Astrocyte (in vitro differentiated cells and primary cell): ENCODE measurements around the gene ABHD17A. TPM values are rescaled to one million over a fixed set of nuclear protein-coding genes. Genes with fewer than 3 reads are reported as not detected.

Experiments used
- DNase-seq: peaks from one replicate; pipeline ENCODE4 v3.0.0-alpha.2; 2010; ENCODE audit warnings: low read depth
- FAIRE-seq: peaks from 2 replicates; lab custom pipeline; 2011; peaks lifted over from hg19 to GRCh38; lab: Jason Lieb, UNC
- H2AFZ ChIP-seq: 2 replicates; pipeline ENCODE4 v1.6.0; 2012; ENCODE audit warnings: low read depth, low read length, inconsistent platforms
- H3K27ac ChIP-seq: 2 replicates; pipeline ENCODE4 v1.5.1; 2011; ENCODE audit warnings: low read depth, low read length, inconsistent platforms
- H3K27me3 ChIP-seq: 2 replicates; pipeline ENCODE4 v1.6.0; 2011; ENCODE audit warnings: low read length, inconsistent platforms; ENCODE audit not compliant: insufficient read depth
- H3K36me3 ChIP-seq: 2 replicates; pipeline ENCODE4 v1.5.1; 2011; ENCODE audit warnings: low read length, inconsistent platforms; ENCODE audit not compliant: insufficient read depth
- H3K4me1 ChIP-seq: 2 replicates; pipeline ENCODE4 v1.5.1; 2011; ENCODE audit warnings: low read length, inconsistent platforms; ENCODE audit not compliant: insufficient read depth
- H3K4me2 ChIP-seq: 2 replicates; pipeline ENCODE4 v1.6.0; 2012; ENCODE audit warnings: low read length, inconsistent platforms
- H3K4me3 ChIP-seq: 2 replicates; pipeline ENCODE4 v1.5.1; 2011; ENCODE audit warnings: low read depth, mild to moderate bottlenecking, low read length, inconsistent platforms; ENCODE audit not compliant: insufficient read depth
- H3K79me2 ChIP-seq: 2 replicates; pipeline ENCODE4 v1.6.0; 2012; ENCODE audit warnings: mild to moderate bottlenecking, low read length, inconsistent platforms; ENCODE audit not compliant: insufficient read depth
- H3K9ac ChIP-seq: 2 replicates; pipeline ENCODE4 v1.6.0; 2012; ENCODE audit warnings: mild to moderate bottlenecking, low read length, inconsistent platforms
- H3K9me3 ChIP-seq: 2 replicates; pipeline ENCODE4 v1.5.1; 2012; ENCODE audit warnings: low read depth, mild to moderate bottlenecking, low read length, inconsistent platforms; ENCODE audit not compliant: insufficient read depth
- H4K20me1 ChIP-seq: 2 replicates; pipeline ENCODE4 v1.6.0; 2012; ENCODE audit warnings: low read length, inconsistent platforms; ENCODE audit not compliant: insufficient read depth
- H3K27ac Mint-ChIP-seq: one replicate; pipeline ENCODE4 v1.8.0; 2021; ENCODE audit warnings: mild to moderate bottlenecking, mixed read lengths; ENCODE audit not compliant: unreplicated experiment
- H3K27me3 Mint-ChIP-seq: one replicate; pipeline ENCODE4 v1.8.0; 2021; ENCODE audit warnings: low read depth, mixed read lengths; ENCODE audit not compliant: unreplicated experiment
- H3K36me3 Mint-ChIP-seq: one replicate; pipeline ENCODE4 v1.8.0; 2021; ENCODE audit warnings: low read depth, mixed read lengths; ENCODE audit not compliant: unreplicated experiment
- H3K4me1 Mint-ChIP-seq: one replicate; pipeline ENCODE4 v1.8.0; 2021; ENCODE audit warnings: low read depth, mixed read lengths; ENCODE audit not compliant: unreplicated experiment
- H3K4me3 Mint-ChIP-seq: one replicate; pipeline ENCODE4 v1.8.0; 2021; ENCODE audit warnings: mild to moderate bottlenecking, moderate library complexity, mixed read lengths; ENCODE audit not compliant: unreplicated experiment
- H3K9me3 Mint-ChIP-seq: one replicate; pipeline ENCODE4 v1.8.0; 2021; ENCODE audit warnings: mild to moderate bottlenecking, mixed read lengths; ENCODE audit not compliant: unreplicated experiment
- EZH2 ChIP-seq: IDR thresholded peaks from 2 replicates; pipeline ENCODE4 v1.6.1; 2012; ENCODE audit warnings: mild to moderate bottlenecking, low read length, inconsistent platforms; ENCODE audit not compliant: insufficient read depth
- total RNA-seq: library from RNA; stranded (reverse); gene quantifications from 2 replicates; pipeline ENCODE4 v1.2.1, GENCODE V29; 2021
- TF ChIP-seq, protein P1 (sequence below): IDR thresholded peaks from 2 replicates; pipeline ENCODE4 v1.5.1; 2011; ENCODE audit warnings: low read depth, mild to moderate bottlenecking, inconsistent platforms, low read length, moderate library complexity; ENCODE audit not compliant: insufficient read depth

The ABHD17A gene
- total RNA-seq, 1 donor from 2014 or later = 56.7 TPM

DNA sequence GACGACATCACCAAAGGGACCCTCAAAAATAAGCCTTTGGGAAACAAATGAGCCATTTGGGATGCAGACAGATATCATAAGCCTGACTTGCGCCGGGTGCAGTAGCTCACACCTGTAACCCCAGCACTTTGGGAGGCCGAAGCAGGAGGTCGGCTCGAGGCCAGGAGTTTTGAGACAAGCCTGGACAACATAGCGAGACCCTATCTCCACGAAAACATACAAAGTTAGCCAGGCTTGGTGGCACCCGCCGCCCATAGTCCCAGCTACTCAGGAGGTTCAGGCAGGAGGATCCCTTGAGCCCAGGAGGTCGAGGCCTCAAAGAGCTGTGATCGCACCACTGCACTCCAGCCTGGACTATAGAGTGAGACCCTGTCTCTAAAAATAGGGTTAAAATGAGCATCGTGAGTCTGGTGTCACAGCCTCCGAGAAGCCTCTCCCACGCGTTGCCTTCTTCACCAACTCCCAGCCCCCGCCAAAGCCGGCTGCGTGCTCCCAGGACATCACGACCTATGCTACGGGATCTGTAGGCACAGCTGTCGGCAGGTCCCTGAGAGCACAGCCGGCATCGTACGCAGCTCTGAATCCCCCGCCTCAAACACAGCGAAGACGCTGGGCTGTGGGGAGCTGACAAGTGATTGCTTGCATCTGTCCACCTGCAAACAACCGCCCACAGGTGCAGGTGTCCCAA, 38.6 kb downstream of the ABHD17A start:
- H3K4me3 Mint-ChIP-seq = peak overlapping the region; percentile 95
- Histone ChIP-seq H3K9ac (peak overlapping the region; percentile 99), H3K4me2 (peak overlapping the region; percentile 96), H3K27ac (peak overlapping the region; percentile 100), H3K36me3 (no peaks in the 10 kb centered on the region), H3K9me3 (no peaks in the 10 kb centered on the region), H3K4me1 (peaks cover 14% of the 10 kb centered on the region), H2AFZ (no peak overlapping the region), H4K20me1 (peaks cover 81% of the 10 kb centered on the region), H3K79me2 (peaks cover 72% of the 10 kb centered on the region), H3K27me3 (no peaks in the 10 kb centered on the region), H3K4me3 (peak overlapping the region; percentile 96)
- DNase-seq (no peak), FAIRE-seq (no peak)
- H3K27me3 Mint-ChIP-seq = no peaks in the 10 kb centered on the region
- H3K27ac Mint-ChIP-seq = peak overlapping the region; percentile 99
- H3K36me3 Mint-ChIP-seq = no peaks in the 10 kb centered on the region
- TF ChIP-seq, protein P1, sequence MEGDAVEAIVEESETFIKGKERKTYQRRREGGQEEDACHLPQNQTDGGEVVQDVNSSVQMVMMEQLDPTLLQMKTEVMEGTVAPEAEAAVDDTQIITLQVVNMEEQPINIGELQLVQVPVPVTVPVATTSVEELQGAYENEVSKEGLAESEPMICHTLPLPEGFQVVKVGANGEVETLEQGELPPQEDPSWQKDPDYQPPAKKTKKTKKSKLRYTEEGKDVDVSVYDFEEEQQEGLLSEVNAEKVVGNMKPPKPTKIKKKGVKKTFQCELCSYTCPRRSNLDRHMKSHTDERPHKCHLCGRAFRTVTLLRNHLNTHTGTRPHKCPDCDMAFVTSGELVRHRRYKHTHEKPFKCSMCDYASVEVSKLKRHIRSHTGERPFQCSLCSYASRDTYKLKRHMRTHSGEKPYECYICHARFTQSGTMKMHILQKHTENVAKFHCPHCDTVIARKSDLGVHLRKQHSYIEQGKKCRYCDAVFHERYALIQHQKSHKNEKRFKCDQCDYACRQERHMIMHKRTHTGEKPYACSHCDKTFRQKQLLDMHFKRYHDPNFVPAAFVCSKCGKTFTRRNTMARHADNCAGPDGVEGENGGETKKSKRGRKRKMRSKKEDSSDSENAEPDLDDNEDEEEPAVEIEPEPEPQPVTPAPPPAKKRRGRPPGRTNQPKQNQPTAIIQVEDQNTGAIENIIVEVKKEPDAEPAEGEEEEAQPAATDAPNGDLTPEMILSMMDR = no peak
- no peak for TF ChIP-seq EZH2
- H3K9me3 Mint-ChIP-seq = no peaks in the 10 kb centered on the region
- peaks cover 13% of the 10 kb centered on the region for H3K4me1 Mint-ChIP-seq

DNA sequence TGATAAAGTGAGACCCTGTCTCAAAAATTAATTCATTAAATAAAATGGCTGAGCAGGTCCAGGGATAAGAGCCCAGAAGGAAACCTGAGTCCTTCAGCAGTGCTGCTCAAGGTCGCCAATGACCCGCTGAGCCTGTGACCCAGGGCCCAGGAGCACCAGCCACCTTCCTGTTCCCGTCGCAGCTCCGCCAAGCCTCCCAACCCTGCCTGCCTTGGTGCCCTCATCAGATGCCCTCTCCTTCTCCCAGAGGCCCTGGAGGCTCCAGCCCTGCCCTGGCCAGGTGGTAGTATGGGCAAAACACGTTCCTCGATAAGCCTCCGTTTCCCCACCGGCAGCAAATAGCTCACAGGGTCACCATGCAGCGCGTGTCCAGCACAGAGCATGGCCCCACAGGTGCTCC, 39.7 kb downstream of the ABHD17A start:
- Histone ChIP-seq H3K4me2 (no peak overlapping the region), H3K9me3 (no peaks in the 10 kb centered on the region), H4K20me1 (peaks cover 81% of the 10 kb centered on the region), H3K27me3 (no peaks in the 10 kb centered on the region), H3K4me3 (no peak overlapping the region), H3K4me1 (peaks cover 14% of the 10 kb centered on the region), H3K9ac (no peak overlapping the region), H3K36me3 (no peaks in the 10 kb centered on the region), H2AFZ (no peak overlapping the region), H3K79me2 (peaks cover 82% of the 10 kb centered on the region), H3K27ac (no peak overlapping the region)
- no peak for DNase-seq
- no peaks in the 10 kb centered on the region for H3K27me3 Mint-ChIP-seq
- no peak for FAIRE-seq
- TF ChIP-seq EZH2 = no peak
- no peaks in the 10 kb centered on the region for H3K36me3 Mint-ChIP-seq
- H3K27ac Mint-ChIP-seq = peak overlapping the region; percentile 83
- H3K4me1 Mint-ChIP-seq = peaks cover 9% of the 10 kb centered on the region
- H3K4me3 Mint-ChIP-seq = no peak overlapping the region
- H3K9me3 Mint-ChIP-seq = no peaks in the 10 kb centered on the region

GRCh38 chr19:1845125-1845515, 40.2 kb downstream of the ABHD17A start:
- H3K27me3 ChIP-seq = no peaks in the 10 kb centered on the region
- no peak for TF ChIP-seq EZH2
- TF ChIP-seq, protein P1 = no peak
- no peak for DNase-seq
- Mint-ChIP-seq H3K9me3 (no peaks in the 10 kb centered on the region), H3K36me3 (no peaks in the 10 kb centered on the region), H3K27me3 (no peaks in the 10 kb centered on the region), H3K4me1 (peaks cover 14% of the 10 kb centered on the region), H3K4me3 (no peak overlapping the region), H3K27ac (no peak overlapping the region)
- peaks cover 14% of the 10 kb centered on the region for H3K4me1 ChIP-seq
- no peaks in the 10 kb centered on the region for H3K36me3 ChIP-seq
- no peak for FAIRE-seq
- H4K20me1 ChIP-seq = peaks cover 85% of the 10 kb centered on the region
- H3K27ac ChIP-seq = no peak overlapping the region
- no peak overlapping the region for H3K4me2 ChIP-seq
- peaks cover 87% of the 10 kb centered on the region for H3K79me2 ChIP-seq
- H3K9me3 ChIP-seq = no peaks in the 10 kb centered on the region
- H3K9ac ChIP-seq = no peak overlapping the region
- H2AFZ ChIP-seq = no peak overlapping the region
- H3K4me3 ChIP-seq = no peak overlapping the region
